Upper lobe of left lung (tissue), 6 donors: ENCODE data around the gene DENND10. TPM values are rescaled to one million over a fixed set of nuclear protein-coding genes. Genes with fewer than 3 reads are reported as not detected.

ENCODE experiments used
- ATAC-seq, 2 donors: fragments of 200-7000 bp; cut with Tn5 transposase; one replicate each; pipeline ENCODE4 v1.9.1; 2022; ENCODE audit warnings: mild to moderate bottlenecking in 2 of 2, moderate library complexity in 2 of 2; ENCODE audit not compliant: low FRiP score in 2 of 2
- DNase-seq, 2 donors: peaks; one replicate each; pipeline ENCODE4 v3.0.0-alpha.2; 2019 to 2020
- H3K27ac ChIP-seq, 4 donors: fragments of 200-600 bp; sonication (generic); one replicate each; pipeline ENCODE4 v1.5.1; 2016 to 2019
- H3K27me3 ChIP-seq, 4 donors: fragments of 200-600 bp; sonication (generic); one replicate each; pipeline ENCODE4 v1.5.1; 2017 to 2019
- H3K36me3 ChIP-seq, 4 donors: fragments of 200-600 bp; sonication (generic); one replicate each; pipeline ENCODE4 v1.5.1; 2016 to 2019
- H3K4me1 ChIP-seq, 4 donors: fragments of 200-600 bp; sonication (generic); one replicate each; pipeline ENCODE4 v1.5.1; 2018 to 2019
- H3K4me3 ChIP-seq, 4 donors: fragments of 200-600 bp; sonication (generic); one replicate each; pipeline ENCODE4 v1.5.1; 2017 to 2019; ENCODE audit warnings: mild to moderate bottlenecking in 2 of 4, moderate library complexity in 1 of 4
- H3K9me3 ChIP-seq, 4 donors: fragments of 200-600 bp; sonication (generic); one replicate each; pipeline ENCODE4 v1.5.1; 2018 to 2019
- EP300 ChIP-seq, 4 donors: sonication (generic); formaldehyde crosslinking; IDR thresholded peaks; one replicate each; pipeline ENCODE4 v1.5.1; 2017; ENCODE audit warnings: antibody characterized with exemption in 4 of 4, control low read depth in 2 of 4
- POLR2A ChIP-seq, 4 donors: fragments of 450-650 bp; IDR thresholded peaks; one replicate each; pipeline ENCODE4 v1.5.1; 2016 to 2017; ENCODE audit warnings: antibody characterized with exemption in 4 of 4, mild to moderate bottlenecking in 2 of 4
- POLR2AphosphoS5 ChIP-seq, 2 donors: sonication (generic); formaldehyde crosslinking; IDR thresholded peaks; one replicate each; pipeline ENCODE4 v1.5.1; 2017; ENCODE audit warnings: antibody characterized with exemption in 2 of 2
- WGBS, 2 donors: methylation state at CpG; one replicate each; pipeline ENCODE4 v1.1.5; 2017 to 2018; 5-methylcytosine and 5-hydroxymethylcytosine counted together
- total RNA-seq, 6 donors: library from RNA; depleted of rRNA in 4 of 6; stranded (reverse); fragments of >200 nt in 4 of 6; gene quantifications; one replicate each; pipeline versions ENCODE4 v1.1.0 to v1.2.1, GENCODE V29; 2016 to 2021
- TF ChIP-seq, protein P1 (sequence below), 6 experiments: fragments of 450-650 bp in 4 of 6; fragments of 200-600 bp in 2 of 6; sonication (generic) in 2 of 6; IDR thresholded peaks; one replicate each; pipeline ENCODE4 v1.5.1; 2016 to 2019; ENCODE audit warnings: antibody characterized with exemption in 6 of 6
- donor health status: DM: no; HTN: no; CAD: no; lungs with moderate emphysema.
- donor health status: DM: no; HTN: yes; CAD: no; lungs with severe emphysema.

Gene DENND10
- total RNA-seq, 6 donors from 2014 or later, result 17.8 to 53.5 (median 29.9) TPM

DNA sequence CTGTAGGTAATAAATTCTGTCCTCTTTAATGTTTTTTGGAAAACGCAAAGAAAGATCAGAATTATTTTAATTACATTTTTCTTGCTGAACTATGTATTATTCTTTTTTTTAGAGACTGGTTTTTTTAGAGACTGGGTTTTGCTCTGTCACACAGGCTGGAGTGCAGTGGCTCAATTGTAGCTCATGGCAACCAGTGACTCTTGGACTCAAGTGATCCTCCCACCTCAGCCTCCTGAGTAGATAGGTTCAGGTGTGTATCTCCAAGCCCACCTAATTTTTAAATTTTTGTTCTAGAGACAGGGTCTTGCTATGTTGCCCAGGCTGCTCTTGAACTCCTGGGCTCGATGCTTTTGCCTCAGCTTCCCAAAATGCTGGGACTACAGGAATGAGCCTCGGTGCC, 5.3 kb upstream of the DENND10 start:
- peaks cover 4 to 10% (median 5%) of the 10 kb centered on the region in 4 donors for H3K4me1 ChIP-seq
- H3K27ac ChIP-seq, result no peak overlapping the region
- H3K27me3 ChIP-seq, result no peaks in the 10 kb centered on the region
- TF ChIP-seq POLR2A (IDR thresholded peaks at IDR 0.05) (no peak), EP300 (IDR thresholded peaks at IDR 0.05) (no peak), POLR2AphosphoS5 (IDR thresholded peaks at IDR 0.05) (no peak)
- TF ChIP-seq, protein P1, sequence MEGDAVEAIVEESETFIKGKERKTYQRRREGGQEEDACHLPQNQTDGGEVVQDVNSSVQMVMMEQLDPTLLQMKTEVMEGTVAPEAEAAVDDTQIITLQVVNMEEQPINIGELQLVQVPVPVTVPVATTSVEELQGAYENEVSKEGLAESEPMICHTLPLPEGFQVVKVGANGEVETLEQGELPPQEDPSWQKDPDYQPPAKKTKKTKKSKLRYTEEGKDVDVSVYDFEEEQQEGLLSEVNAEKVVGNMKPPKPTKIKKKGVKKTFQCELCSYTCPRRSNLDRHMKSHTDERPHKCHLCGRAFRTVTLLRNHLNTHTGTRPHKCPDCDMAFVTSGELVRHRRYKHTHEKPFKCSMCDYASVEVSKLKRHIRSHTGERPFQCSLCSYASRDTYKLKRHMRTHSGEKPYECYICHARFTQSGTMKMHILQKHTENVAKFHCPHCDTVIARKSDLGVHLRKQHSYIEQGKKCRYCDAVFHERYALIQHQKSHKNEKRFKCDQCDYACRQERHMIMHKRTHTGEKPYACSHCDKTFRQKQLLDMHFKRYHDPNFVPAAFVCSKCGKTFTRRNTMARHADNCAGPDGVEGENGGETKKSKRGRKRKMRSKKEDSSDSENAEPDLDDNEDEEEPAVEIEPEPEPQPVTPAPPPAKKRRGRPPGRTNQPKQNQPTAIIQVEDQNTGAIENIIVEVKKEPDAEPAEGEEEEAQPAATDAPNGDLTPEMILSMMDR (IDR thresholded peaks at IDR 0.05), result no peak
- no peaks in the 10 kb centered on the region for H3K9me3 ChIP-seq
- DNase-seq (no peak), ATAC-seq (no peak)
- 97% methylated on average over 3 of the region's 3 CpGs for WGBS, 2 donors
- H3K36me3 ChIP-seq, result no peaks in the 10 kb centered on the region
- no peak overlapping the region for H3K4me3 ChIP-seq

DNA sequence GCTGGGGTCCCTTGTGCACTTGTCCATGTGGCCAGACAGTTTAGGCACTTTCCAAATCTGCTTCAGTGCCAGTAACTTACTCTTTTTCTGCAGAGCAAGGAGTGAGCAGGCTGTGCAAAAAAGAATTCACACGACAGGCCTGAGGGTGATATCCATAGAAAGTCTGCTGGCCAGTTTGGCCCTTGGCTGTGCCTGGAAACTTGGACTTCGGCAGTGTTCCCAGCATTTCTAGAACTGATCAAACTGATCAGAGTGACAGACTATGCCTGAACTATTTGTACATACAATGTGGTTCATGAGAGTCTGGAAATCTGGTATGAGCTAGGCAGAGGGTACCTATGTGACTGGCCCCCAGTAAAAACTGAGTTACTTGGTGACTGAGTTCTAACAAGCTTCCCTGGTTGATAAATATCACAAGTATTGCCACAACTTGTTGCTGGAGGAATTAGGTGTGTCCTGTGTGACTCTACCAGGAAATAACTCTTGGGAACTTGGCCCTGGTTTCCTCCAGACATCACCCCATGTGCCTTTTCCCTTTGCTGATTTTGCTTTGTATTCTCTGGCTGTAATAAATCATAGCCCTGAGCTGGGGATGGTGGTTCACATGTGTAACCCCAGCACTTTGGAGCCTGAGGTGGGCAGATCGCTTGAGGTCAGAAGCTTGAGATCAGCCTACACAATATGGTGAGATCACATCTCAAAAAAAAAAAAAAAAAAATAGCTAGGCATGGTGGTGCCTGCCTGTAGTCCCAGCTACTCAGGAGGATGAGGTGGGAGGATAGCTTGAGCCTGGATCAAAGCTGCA, 3.3 kb upstream of the DENND10 start:
- WGBS, 2 donors, result 69 to 84% methylated on average over 3 of the region's 3 CpGs
- H3K4me3 ChIP-seq, result no peak overlapping the region
- ATAC-seq, result no peak

DNA sequence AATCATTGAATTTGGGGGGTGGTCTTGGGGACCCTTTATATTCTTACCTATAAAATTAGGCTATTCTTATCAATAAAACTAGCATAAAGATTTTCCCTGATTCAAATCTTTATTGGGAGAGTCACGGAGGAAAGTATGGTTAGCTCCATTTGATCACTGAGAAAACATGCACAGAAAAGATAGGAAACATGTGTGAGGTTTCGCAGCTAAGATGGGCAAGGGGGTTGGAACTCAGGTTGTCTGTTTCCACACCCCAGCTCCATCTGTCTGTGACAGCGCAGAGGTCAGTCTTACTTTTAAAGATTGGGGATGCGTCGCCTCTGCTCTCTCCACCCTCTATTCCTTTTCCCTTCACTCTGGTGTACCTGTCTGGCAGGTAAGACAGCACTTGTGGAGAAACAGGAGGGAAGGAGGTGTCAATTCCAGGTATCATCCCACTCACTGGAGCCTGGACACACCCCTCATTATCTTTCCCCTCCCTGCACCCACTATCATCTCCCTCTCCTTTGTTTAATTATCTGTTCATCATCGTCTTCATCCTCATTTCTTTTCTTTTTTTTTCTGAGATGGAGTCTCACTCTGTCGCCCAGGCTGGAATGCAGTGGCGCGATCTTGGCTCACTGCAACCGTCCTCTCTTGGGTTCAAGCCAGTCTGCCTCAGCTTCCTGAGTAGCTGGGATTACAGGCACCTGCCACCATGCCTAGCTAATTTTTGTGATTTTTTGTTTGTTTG, 2.4 kb upstream of the DENND10 start:
- Histone ChIP-seq H3K27ac (peak overlapping the region in 1 of 4 donors; percentile 51), H3K4me3 (no peak overlapping the region), H3K27me3 (no peaks in the 10 kb centered on the region), H3K9me3 (no peaks in the 10 kb centered on the region), H3K36me3 (no peaks in the 10 kb centered on the region), H3K4me1 (peaks cover 11 to 19% (median 12%) of the 10 kb centered on the region in 4 donors)
- 68 to 71% methylated on average over 10 of the region's 10 CpGs for WGBS, 2 donors
- TF ChIP-seq, protein P1 (IDR thresholded peaks at IDR 0.05), result no peak
- TF ChIP-seq POLR2A (IDR thresholded peaks at IDR 0.05) (no peak), POLR2AphosphoS5 (IDR thresholded peaks at IDR 0.05) (no peak), EP300 (IDR thresholded peaks at IDR 0.05) (no peak)
- DNase-seq (no peak), ATAC-seq (no peak)

More for the DNA sequence above, 3.3 kb upstream of the DENND10 start:
- H3K27ac ChIP-seq, result peak overlapping the region in 3 of 4 donors; percentile 12 to 68 (median 51)
- no peak for TF ChIP-seq EP300 (IDR thresholded peaks at IDR 0.05)
- DNase-seq, result no peak
- no peaks in the 10 kb centered on the region for H3K27me3 ChIP-seq
- H3K4me1 ChIP-seq, result peaks cover 11 to 19% (median 12%) of the 10 kb centered on the region in 4 donors
- H3K36me3 ChIP-seq, result no peaks in the 10 kb centered on the region
- no peaks in the 10 kb centered on the region for H3K9me3 ChIP-seq

DNA sequence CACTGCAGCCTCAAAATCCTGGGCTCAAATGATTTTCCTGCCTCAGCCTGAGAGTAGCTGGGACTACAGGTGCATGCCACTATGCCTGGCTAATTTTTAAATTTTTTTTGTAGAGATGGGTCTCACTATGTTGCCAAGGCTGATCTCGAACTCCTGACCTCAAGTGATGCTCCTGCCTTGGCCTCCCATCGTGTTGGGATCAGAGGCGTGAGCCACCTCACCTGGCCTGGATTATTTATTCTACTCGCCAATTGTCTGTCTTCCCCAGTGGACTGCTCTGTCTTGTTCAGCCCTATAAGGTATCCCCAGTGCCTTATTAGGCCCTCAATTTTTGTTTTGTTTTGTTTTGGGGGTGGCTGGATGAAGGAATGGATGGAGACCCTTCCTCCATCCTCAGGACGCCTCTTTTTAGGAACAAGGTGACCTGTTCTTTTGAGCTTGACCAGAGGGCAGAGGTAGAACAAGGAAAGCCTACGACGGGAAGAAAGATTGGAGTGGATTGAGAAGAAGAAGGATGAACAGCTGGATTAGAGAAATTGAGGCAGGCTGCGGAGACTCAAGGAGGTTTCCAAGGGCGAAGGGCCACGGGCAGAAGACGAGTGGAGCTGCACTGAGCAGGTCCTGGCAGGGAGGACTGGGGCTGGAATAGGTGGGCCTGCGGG, 541 bp upstream of the DENND10 start:
- H3K27ac ChIP-seq, result peak overlapping the region in 3 of 4 donors; percentile 5 to 92 (median 55)
- H3K4me1 ChIP-seq, result peaks cover 11 to 19% (median 12%) of the 10 kb centered on the region in 4 donors
- DNase-seq (no peak), ATAC-seq (no peak)
- no peaks in the 10 kb centered on the region for H3K27me3 ChIP-seq
- H3K4me3 ChIP-seq, result peak overlapping the region in 3 of 4 donors; percentile 96 to 100 (median 99)
- TF ChIP-seq POLR2AphosphoS5 (IDR thresholded peaks at IDR 0.05) (no peak), EP300 (IDR thresholded peaks at IDR 0.05) (no peak), POLR2A (IDR thresholded peaks at IDR 0.05) (no peak)
- TF ChIP-seq, protein P1 (IDR thresholded peaks at IDR 0.05), result no peak
- no peaks in the 10 kb centered on the region for H3K9me3 ChIP-seq
- WGBS, 2 donors, result 49 to 69% methylated on average over 11 to 12 of the region's 12 CpGs
- H3K36me3 ChIP-seq, result peaks cover 0 to 6% (median 2%) of the 10 kb centered on the region in 4 donors

DNA sequence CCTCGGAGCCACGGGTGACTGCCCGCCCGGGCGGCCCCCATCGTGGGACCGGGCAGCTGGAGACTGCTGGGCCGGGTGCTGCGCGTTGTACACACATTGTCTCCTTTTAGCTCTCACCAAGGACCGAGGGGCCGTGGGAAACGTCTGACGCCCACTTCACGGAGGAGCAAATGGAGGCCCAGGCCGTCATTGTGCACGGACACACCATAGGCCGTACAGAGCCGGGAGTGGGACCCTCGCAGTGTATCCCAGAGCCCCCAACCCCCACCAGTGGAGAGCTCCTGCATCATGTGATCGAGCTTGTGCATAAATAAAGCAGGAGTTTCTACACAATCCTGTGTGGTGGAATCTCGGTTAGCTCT, 722 bp downstream of the DENND10 start:
- Histone ChIP-seq H3K9me3 (no peaks in the 10 kb centered on the region), H3K27me3 (no peaks in the 10 kb centered on the region), H3K27ac (peak overlapping the region; percentile 55 to 92 (median 80)), H3K4me3 (peak overlapping the region; percentile 55 to 100 (median 98)), H3K36me3 (peaks cover 0 to 17% (median 8%) of the 10 kb centered on the region in 4 donors), H3K4me1 (peaks cover 11 to 19% (median 12%) of the 10 kb centered on the region in 4 donors)
- TF ChIP-seq POLR2AphosphoS5 (IDR thresholded peaks at IDR 0.05) (no peak), EP300 (IDR thresholded peaks at IDR 0.05) (no peak), POLR2A (IDR thresholded peaks at IDR 0.05) (no peak)
- TF ChIP-seq, protein P1 (IDR thresholded peaks at IDR 0.05), result no peak
- WGBS, 2 donors, result 2 to 5% methylated on average over 9 to 11 of the region's 22 CpGs
- ATAC-seq (no peak), DNase-seq (peak in 1 of 2 donors; percentile 24)
